GM12874 (cell line): ENCODE measurements around the gene TMEM37.

Experiments used
- TF ChIP-seq, protein P1 (sequence below): IDR thresholded peaks from 2 replicates; pipeline ENCODE4 v1.5.1; 2011; ENCODE audit warnings: low read depth, mild to moderate bottlenecking, control low read depth, low read length, moderate library complexity; ENCODE audit not compliant: insufficient read depth

TMEM37 gene

DNA sequence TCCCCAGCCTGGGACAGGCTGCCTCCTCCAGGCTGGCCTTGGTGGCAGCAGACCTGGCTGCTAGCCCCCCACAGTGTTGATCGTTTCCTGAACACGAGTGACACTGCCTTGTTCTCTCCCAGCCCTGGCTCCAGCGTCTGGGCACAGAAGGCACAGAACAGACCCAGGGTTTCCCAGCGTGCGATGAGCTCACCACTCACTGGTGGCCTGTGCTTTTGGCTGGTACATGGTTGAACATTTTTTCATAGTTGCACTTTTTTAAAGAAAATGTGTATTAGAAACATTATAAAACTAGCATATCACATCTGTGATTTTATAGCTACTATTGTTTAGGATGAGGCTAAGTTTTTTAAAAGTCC is 51.7 kb downstream of the TMEM37 start:
- TF ChIP-seq, protein P1, sequence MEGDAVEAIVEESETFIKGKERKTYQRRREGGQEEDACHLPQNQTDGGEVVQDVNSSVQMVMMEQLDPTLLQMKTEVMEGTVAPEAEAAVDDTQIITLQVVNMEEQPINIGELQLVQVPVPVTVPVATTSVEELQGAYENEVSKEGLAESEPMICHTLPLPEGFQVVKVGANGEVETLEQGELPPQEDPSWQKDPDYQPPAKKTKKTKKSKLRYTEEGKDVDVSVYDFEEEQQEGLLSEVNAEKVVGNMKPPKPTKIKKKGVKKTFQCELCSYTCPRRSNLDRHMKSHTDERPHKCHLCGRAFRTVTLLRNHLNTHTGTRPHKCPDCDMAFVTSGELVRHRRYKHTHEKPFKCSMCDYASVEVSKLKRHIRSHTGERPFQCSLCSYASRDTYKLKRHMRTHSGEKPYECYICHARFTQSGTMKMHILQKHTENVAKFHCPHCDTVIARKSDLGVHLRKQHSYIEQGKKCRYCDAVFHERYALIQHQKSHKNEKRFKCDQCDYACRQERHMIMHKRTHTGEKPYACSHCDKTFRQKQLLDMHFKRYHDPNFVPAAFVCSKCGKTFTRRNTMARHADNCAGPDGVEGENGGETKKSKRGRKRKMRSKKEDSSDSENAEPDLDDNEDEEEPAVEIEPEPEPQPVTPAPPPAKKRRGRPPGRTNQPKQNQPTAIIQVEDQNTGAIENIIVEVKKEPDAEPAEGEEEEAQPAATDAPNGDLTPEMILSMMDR = no peak

DNA sequence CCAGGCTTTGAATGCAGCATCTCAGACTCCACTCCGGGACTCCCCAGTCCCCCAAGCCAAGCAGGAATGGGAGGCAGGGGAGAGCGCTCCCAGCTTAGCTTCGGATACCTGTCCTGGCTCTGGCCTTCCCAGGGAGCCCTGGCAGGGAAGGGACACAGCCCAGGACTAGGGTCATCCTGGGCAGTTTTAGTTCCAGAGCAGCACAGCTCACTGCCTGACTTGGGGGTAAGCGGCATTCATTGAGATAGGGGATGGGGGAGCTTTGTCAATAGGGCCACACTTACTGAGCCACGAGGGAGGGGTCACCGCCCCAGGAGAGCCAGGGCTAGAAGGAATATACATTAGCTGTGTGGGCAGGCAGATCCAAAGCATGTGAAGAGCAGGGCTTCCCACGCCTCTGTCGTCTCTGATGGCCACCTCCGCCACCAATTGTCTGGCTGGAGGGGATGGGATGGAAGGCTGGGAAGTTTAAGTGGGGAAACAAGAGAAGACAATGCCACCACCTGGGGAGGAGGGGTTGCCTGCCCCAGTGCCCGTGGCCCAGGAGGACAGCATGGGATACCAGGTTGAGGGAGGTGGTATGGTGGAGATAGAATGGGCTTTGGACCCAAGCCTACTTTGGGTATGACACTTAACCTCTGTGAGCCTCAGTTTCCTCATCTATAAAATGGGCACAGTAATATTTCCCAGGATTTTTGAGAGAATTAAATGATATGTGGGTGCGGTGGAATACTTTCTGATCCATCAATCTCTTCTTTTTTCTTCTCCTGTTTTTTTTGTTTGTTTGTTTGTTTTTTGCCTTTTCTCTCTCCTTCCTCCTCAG is 52.5 kb downstream of the TMEM37 start:
- TF ChIP-seq, protein P1 = no peak

DNA sequence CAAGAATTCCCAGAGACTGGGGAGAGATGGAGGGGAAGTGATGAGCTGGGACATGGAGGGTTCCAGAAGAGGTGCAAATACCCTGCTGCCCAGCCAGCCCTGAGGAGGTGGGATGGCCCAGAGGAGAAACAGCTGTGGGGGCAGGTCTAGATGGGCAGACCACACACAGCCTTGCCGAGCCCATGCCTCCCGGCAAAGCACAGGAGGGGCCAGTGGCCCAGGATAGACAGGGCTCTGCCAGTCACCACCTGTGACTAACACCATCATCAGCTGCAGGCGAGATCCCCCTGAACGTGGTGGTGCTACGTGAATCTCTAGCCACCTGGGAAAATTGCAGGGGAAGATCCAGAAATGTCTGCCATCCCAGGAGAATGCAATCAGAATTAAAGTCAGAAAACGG is 53.2 kb downstream of the TMEM37 start:
- TF ChIP-seq, protein P1 = no peak

DNA sequence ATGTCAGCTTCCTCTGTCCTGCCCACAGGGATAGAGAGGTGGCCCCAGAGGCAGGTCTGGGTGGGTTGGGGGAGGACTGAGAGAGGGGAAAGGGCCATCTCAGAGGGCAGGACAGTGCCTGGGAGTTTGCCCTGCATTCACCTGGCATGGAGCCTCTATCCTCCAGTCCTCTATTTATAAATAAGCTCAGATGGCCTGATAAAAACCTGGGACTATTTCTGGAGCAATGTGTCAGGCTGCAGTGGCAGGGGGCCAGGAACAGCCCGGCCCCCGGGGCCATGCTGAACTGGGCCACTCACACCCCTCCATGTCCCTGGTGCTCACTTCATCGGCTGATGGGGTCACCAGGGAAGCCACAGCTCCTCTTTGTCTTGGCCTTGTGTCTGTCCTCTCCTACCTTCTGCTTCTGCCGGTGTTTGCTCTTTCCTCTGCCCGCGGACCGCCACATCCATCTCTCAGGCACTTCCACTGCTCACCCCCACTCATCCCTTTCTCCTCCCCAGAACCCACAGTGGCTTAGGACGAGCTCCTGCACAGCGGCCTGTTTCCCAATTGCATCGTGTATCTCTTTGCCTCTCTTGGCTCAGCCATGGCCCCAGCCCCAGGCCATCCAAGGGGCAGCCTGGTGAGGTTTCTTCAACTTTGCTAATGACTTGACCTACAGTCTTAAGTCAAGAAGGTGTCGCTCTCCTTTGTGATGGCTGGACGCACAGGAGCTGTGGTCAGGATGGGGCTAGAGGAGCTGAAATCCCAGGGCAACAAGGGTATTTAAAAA is 53.9 kb downstream of the TMEM37 start:
- TF ChIP-seq, protein P1 = no peak

DNA sequence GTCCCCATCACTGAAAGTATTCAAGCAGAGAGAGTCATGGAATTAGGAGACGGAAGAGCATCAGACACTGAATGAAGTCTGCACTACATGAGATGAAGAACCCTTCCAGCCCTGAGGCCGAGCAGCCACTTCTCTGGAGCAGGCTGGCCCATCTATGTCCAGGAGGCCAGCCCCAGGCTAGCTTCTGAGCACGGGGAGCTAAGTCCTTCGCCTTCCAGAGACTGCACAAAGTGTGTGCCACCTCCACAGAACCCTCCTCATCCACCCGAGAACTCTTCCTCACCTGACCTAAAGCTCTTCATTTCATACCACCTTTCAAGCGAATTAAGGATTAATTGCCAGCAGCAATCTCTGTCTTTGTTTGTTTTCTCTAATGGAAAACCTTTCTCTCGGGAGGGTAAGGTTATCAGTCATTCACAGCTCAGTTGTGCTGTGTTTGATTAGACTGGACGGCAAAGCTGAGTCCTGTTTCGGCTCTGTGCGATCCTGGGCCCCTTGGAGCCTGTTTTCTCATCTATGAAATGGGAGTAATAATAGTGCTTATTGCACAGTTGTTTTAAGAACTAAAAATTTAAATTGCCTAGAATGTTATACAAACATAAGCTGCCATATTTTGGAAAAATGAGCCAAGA is 54.7 kb downstream of the TMEM37 start:
- TF ChIP-seq, protein P1 = no peak

DNA sequence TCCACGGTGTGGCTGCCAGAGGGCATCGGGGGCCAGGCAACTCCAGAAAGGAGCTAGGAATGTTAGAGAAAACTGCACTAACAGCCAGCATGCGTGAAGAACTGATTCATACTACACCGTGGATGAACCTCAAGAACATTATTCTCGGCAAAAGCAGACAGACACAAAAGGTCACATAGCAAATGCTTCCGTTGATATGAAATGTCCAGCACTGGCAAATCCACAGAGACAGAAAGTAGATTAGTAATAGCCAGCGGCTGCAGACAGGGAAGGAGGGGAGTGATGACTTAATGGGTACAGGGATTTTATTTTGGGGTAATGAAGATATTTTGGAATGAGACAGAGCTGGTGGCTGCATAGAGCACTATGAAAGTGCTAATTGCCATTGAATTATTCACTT is 55.2 kb downstream of the TMEM37 start:
- TF ChIP-seq, protein P1 = no peak
